ENCODE results near the gene SLC9B1.

DNA sequence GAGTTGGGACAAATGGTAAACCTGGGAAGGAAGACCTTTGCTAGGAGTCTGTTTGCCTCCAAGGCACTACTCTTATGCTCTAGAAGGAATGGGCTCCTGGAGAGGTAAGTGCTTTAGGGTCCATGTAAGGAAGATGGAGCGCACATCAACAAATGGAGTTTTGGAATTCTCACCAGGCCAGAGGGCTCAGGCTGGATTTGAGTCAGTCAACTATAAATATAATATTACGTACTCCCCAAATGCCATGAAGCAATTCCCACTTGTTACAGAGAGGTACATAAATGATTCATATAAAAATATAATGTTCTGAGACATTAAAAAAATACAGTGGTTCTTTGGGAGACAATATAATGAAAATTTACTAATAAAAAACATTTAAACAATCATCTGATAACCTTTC, 1.6 kb upstream of the SLC9B1 start:
- TF ChIP-seq, protein P1, sequence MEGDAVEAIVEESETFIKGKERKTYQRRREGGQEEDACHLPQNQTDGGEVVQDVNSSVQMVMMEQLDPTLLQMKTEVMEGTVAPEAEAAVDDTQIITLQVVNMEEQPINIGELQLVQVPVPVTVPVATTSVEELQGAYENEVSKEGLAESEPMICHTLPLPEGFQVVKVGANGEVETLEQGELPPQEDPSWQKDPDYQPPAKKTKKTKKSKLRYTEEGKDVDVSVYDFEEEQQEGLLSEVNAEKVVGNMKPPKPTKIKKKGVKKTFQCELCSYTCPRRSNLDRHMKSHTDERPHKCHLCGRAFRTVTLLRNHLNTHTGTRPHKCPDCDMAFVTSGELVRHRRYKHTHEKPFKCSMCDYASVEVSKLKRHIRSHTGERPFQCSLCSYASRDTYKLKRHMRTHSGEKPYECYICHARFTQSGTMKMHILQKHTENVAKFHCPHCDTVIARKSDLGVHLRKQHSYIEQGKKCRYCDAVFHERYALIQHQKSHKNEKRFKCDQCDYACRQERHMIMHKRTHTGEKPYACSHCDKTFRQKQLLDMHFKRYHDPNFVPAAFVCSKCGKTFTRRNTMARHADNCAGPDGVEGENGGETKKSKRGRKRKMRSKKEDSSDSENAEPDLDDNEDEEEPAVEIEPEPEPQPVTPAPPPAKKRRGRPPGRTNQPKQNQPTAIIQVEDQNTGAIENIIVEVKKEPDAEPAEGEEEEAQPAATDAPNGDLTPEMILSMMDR (IDR thresholded peaks at IDR 0.05) = no peak
- no peak for TF ChIP-seq EP300 (IDR thresholded peaks at IDR 0.05)
- TF ChIP-seq POLR2A (IDR thresholded peaks at IDR 0.05) = no peak
- no peak for TF ChIP-seq POLR2AphosphoS5 (IDR thresholded peaks at IDR 0.05)

Measured in stomach (tissue), 4 donors.